Fibroblast of villous mesenchyme (primary cell): ENCODE results near the gene CEACAM21. TPM values are rescaled to one million over a fixed set of nuclear protein-coding genes. Genes with fewer than 3 reads are reported as not detected.

Experiments used
- DNase-seq: peaks from one replicate; pipeline ENCODE4 v3.0.0-alpha.2; 2010; ENCODE audit warnings: low read depth
- H3K4me3 ChIP-seq: 2 replicates; pipeline ENCODE4 v1.5.1; 2011; ENCODE audit warnings: low read depth, mild to moderate bottlenecking, low read length
- total RNA-seq: library from RNA; depleted of rRNA; stranded (reverse); fragments of >200 nt; gene quantifications from 2 replicates; pipeline ENCODE4 v1.2.3, GENCODE V29; 2012
- TF ChIP-seq, protein P1 (sequence below): IDR thresholded peaks from 2 replicates; pipeline ENCODE4 v1.5.1; 2012; ENCODE audit warnings: low read depth, mild to moderate bottlenecking, low read length; ENCODE audit not compliant: insufficient read depth

CEACAM21 gene
- total RNA-seq, 1 donor, result not detected

DNA sequence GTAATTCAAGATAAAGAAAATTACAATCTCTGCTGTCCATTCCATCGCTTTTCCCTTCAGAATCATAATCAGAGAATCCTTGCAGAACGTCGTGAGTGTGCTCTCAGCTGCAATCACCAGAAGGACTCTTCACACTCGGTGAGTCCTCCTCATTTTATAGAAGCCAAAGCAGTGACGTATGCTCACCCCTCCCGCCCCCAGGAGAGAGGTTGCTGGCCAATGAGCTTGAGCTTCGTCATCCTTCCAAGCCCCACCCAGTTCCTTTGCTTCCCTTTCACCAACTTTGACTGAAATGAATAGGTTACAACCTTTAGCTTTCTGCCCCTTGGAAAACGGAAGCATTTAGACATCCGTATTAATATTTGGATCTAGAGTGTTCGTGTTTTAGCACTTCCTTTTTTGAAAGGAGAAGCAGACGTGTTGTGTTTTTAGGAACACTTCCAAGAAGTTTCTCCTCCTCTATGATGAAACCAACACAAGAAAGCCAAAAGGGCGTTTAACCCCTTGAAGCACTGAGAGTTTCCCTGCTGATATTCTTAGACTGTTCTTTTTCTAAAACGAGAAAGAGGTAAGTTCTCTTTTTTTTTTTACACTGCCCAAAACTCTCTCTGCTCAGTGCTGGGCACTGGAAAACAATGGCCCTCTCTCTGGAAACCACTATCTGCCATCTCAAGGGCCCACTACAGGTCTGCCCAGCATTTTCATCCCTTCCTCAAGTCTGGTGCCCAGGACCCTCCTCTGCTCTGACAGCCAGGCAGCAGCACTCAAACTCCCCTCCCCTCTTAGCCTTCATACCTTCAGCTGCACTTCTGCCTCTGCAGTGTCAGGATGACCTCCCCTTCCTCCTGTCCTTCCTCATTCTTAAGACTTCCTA is 44.3 kb upstream of the CEACAM21 start:
- H3K4me3 ChIP-seq, result no peak overlapping the region
- DNase-seq, result peak; percentile 10

DNA sequence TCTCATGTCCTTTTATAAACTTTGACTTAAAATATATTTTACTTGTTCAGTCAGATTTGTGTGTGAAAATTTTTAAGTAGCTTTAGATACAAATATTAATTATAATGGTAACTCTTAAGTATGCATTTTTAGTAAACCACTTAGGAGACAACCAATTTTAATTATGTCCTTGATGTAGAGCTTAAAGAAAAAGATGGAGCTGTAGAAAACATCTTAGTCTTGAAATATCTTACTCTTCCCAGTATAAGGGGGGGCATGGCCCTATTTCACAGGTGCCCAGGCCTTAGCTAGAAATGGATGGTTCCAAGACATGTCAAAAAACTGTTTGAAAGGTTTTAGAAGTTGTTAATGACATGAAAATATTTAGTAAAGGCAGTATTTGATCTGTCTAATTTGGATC is 43.4 kb upstream of the CEACAM21 start:
- TF ChIP-seq, protein P1, sequence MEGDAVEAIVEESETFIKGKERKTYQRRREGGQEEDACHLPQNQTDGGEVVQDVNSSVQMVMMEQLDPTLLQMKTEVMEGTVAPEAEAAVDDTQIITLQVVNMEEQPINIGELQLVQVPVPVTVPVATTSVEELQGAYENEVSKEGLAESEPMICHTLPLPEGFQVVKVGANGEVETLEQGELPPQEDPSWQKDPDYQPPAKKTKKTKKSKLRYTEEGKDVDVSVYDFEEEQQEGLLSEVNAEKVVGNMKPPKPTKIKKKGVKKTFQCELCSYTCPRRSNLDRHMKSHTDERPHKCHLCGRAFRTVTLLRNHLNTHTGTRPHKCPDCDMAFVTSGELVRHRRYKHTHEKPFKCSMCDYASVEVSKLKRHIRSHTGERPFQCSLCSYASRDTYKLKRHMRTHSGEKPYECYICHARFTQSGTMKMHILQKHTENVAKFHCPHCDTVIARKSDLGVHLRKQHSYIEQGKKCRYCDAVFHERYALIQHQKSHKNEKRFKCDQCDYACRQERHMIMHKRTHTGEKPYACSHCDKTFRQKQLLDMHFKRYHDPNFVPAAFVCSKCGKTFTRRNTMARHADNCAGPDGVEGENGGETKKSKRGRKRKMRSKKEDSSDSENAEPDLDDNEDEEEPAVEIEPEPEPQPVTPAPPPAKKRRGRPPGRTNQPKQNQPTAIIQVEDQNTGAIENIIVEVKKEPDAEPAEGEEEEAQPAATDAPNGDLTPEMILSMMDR, result no peak
- H3K4me3 ChIP-seq, result no peak overlapping the region
- DNase-seq, result no peak

More for the DNA sequence above, 44.3 kb upstream of the CEACAM21 start:
- TF ChIP-seq, protein P1, result no peak

GRCh38 chr19:41533671-41534215 is 42.2 kb upstream of the CEACAM21 start:
- no peak for DNase-seq
- TF ChIP-seq, protein P1, result no peak
- no peak overlapping the region for H3K4me3 ChIP-seq

GRCh38 chr19:41535029-41535622 is 40.8 kb upstream of the CEACAM21 start:
- no peak overlapping the region for H3K4me3 ChIP-seq
- DNase-seq, result no peak
- TF ChIP-seq, protein P1, result no peak

DNA sequence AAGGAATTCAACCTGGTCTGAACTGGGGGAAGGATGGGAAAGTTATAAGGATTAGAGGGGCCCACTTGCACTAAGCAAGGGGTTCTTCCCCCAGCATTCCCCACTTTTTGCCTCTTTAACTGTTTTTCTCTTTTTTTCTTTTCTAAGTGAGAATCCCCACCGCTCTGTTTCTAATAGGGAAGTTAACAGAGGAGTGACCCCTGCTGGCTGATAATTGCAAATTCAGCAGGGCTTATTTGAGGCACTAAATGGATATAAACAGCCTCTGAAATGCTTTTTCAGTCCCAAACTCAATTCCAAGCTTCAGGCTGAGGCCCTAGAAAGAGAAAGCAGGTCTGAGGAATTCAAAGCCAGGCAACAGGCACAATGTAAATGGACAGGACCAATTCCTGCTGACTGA is 38.2 kb upstream of the CEACAM21 start:
- TF ChIP-seq, protein P1, result peak; percentile 58
- no peak overlapping the region for H3K4me3 ChIP-seq
- peak; percentile 27 for DNase-seq

DNA sequence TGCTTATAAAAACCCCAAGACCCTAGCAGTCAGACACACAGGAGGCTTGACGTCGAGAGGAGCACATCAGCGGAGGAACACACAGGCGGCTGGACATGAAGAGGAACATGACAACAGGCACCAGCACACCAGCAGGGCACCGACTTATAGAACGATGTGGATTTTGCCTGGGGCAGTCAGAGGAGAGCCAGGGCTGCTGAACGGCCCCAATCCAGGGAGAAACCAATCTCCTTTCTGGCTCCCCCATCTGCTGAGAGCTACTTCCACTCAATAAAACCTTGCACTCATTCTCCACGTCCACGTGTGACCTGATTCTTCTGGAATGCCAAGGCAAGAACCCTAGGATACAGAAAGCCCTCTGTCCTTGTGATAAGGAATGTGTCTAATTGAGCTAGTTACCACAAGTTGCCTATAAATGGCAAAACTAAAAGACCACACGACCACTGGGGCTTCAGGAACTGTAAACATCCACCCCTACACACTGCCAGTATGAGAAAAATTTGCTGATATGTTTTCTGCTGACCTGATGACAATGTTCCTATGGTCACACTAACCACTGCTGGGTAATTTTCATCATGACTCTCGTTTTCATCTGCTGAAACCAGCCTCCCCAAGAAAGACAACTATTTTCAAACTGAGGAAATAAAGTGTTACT is 35.8 kb upstream of the CEACAM21 start:
- DNase-seq, result no peak
- TF ChIP-seq, protein P1, result no peak

More for the DNA sequence above, 35.8 kb upstream of the CEACAM21 start:
- H3K4me3 ChIP-seq, result no peak overlapping the region
